T-helper 1 cell treated with Interleukin-12 subunit alpha and Interleukin-12 subunit beta and Interleukin-4 antibody, amounts not matched to agents 30 ng/mL and 1 ng/mL, for 36 hours (primary cell): ENCODE data around the gene INTS1. TPM values are rescaled to one million over a fixed set of nuclear protein-coding genes. Genes with fewer than 3 reads are reported as not detected.
"Not testable (repeated sequence)": the region's sequence is repeated elsewhere in the genome, so short reads cannot be mapped to it uniquely, and the experiment has no call there.

Experiments used
- intact Hi-C: fragments of 100-400 bp; cut with micrococcal nuclease; formaldehyde crosslinking; loops from one replicate; pipeline ENCODE4 v1.15.1; 2024
- total RNA-seq: library from RNA; stranded (reverse); gene quantifications from 2 replicates; pipeline ENCODE4 v1.2.3, GENCODE V29; 2022

The INTS1 gene
- total RNA-seq, 1 donor from 2014 or later: 90.5 TPM

DNA sequence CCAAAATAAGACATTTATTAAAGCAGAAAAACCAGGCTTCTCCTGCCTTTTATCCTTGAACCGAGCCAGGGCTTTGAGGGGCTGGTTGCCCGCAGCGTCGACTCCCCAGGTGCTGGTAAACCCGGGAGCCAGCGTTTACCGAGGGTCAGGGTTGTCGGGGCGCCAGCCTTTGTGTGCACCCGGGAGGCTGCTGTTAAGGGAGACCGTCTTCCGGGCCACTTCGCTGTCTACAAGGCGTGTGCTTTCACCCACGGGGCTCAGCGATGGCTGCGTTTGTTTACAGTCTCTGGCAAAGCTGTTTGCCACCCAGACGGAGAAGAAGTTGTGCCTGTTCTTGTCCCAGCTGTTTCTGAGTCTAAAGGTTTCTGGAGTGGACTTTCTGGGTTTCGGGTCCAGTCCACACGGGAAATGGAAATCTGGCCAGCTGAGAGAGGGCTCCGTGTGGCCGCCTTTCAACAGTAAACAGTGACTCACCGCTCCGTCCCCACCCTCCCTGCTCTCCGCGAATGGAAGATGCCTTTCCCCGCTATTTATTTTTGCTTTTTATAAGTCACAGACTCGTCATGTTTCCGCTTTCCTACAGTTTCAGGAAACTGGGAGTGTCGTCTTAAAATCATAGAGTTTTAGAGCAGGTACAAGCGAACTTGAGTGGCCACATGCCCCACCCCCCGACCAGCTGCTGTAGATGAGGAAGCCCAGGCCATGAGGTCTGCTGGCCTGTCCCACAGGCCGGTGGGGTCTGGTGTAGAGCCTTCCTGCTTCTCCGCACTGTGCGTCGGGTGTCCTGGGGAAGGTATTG is 28.5 kb upstream of the INTS1 start:
- intact Hi-C loops: loop anchor here (1.0 to 10.0 kb wide), 4 partner anchors 28 to 392 kb away; partner anchors contain the start of genes INTS1 and PSMG3

DNA sequence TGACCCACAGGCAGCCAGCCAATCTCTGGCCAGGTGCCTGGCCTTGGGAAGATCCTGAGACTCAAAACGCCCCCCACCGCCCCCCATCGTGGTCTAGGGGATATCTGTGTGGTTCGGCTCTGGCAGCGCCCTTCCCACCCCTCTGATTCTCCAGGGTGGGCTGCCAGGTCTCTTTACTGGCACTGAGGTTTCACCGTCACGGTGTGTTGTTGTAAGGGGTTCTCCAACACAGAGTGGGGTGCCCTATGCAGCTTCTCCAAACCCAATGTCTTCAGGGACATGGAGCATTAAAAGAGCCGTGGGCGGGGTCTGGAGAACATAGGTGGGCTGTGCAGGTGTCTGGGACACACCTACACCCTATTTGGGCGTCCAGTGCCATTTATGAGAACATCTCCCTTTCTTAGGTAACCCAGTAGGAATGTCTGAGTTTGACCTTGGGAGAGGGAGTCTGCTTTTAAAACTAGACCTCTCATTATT is 27.8 kb upstream of the INTS1 start:
- intact Hi-C loops: loop anchor here (1.0 to 10.0 kb wide), 5 partner anchors 27 to 408 kb away; partner anchors contain the start of genes INTS1 and PSMG3

DNA sequence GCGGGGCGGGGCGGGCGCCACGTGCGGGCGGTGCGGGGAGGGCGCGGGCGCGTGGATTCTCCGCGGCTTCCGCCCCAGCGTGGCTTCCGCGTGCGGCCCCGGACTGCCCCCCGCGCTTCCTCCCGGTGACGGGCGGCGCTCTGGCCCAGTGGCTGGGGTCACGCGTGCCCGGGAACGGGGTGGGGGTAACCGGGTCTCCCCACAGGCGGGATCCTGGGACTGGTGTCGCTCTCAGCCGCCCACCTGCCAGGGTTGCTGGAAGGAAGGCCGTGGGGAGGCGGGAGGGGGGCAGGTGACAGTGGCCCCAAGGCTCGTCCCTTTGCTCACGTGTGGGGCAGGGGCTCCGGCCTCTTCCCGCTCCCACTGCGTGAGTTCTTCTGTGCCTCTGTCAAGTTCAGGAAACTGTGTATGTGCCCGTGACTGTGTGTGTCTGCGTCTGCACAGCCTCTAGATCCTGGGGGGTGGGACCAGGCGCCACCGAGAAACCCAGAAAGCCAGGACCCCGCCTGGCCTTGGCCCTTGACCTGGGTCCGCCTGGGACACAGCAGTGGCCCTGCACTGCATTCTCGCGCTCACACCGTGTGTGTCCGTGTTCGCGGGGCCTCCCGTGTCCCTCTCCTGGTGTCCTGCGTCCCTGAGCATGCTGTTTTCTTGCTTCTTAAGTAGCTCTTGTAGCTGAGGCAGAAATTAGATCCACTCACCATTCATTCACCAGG is 27.2 kb upstream of the INTS1 start:
- intact Hi-C loops: loop anchor here (1.0 to 10.0 kb wide), 2 partner anchors 393 to 409 kb away; no protein-coding TSS in a partner anchor

DNA sequence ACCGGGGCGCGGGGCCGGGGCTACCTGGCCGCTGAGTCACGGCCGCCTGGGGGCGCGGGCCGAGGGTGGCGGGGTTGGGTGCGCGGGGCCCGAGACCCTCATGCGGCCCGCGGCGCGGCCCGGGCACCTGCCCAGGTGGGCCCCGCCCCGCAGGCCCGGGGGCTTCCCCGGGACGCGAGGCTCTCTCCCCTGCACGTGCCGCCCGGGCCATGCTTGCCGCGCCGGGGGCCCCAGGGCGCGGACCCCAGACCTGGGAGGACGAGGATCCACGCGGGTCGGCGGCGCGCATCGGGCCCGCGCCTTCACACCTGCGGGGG is 26.7 kb upstream of the INTS1 start:
- intact Hi-C loops: loop anchor here (1.0 to 10.0 kb wide), 4 partner anchors 72 to 1100 kb away; partner anchors contain the start of genes MICALL2 and TTYH3

DNA sequence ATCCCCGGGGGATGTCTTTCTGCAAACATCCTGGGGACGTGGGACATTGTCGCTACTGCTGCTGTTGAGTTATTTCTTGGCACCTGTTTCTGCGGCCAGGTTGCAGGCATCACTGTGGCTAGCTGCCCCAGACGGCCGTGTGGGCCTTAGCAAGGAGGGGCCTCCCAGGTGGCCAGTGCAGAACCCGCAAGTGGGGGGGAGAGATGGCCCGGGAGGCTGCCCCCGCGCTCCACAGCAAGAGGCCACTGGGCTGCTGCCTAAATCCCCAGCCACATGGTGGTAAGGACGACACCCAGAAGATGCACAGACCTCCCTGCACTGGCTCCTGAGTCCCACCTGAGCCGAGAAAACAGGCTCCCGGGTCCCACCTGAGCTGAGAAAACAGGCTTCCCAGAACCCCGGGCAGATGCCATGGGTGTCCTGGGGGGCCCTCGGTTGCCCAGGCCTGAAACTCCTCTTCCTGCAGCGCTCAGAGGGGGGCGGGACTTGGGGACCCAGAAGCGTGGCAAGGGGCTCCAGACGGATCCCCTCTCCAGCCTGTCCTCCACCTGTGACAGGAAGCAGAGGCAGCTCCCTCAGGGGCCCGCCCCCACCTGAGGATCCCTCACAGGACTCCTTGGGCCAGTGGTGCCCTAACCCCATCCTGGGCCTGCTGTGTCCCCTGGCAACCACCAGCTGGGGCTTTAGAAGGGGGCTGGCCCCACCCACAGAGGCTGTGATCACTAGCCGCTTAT is 25.4 kb upstream of the INTS1 start:
- intact Hi-C loops: loop anchor here (1.0 to 10.0 kb wide), 3 partner anchors 70 to 1102 kb away; partner anchors contain the start of genes MICALL2 and TTYH3

DNA sequence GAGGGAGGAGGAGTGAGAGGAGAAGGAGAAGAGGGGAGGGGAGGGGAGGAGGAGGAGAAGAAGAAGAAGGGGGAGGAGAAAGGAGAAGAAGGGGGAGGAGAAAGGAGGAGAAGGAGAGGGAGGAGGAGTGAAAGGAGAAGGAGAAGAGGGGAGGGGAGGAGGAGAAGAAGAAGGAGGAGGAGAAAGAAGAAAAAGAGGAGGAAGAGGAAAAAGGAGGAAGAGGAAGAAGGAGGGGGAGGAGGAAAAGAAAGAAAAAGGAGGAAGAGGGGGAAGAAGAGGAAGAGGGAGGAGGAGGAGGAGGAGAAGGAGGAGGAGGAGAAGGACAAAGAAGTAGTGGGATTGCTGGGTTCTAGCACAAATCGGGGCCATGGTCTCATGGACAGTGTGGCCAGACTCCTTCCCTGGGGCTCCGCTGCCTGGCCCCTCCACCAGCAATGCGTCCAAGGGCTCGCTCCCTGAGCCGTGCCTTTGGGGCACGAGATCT is 22.1 kb upstream of the INTS1 start:
- intact Hi-C loops: no loop called here

DNA sequence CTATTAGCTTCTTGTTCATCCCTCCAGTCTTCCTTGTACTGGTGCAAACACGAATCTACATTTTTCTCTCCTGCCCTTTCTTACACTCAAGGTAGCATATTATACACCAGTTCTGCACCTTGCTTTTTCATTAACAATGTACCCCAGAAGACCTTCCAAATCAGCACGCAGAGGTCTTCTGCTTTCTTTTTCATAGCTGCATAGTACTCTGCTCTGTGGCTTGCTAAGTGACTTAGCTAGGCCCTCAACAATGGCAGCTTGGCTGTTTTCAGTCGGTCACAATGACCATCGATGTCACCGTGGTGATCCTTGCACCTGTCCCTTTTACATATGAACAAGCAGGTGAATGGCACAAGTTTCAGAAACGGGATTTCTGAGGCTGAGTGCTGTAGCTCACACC is 21.2 kb upstream of the INTS1 start:
- intact Hi-C loops: no loop called here

DNA sequence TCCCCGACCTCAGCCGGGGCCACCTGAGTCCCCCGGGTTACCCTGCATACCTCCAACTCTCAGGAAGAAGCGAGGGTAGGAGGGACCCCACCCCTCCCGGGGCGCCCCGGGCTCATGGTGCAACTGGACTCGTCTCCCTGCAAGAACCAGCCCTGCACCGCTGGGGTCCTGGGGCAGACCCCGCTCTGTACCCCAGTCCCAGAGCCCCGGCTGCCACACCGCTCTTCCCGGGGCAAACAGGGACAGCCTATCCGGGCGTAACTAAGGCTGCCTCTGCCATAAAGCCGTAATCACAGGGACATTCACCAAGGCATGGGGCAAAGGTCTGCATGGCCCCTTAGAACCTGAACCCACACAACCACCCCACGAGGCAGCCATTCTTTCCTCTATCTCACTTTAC is 19.7 kb upstream of the INTS1 start:
- intact Hi-C loops: no loop called here

DNA sequence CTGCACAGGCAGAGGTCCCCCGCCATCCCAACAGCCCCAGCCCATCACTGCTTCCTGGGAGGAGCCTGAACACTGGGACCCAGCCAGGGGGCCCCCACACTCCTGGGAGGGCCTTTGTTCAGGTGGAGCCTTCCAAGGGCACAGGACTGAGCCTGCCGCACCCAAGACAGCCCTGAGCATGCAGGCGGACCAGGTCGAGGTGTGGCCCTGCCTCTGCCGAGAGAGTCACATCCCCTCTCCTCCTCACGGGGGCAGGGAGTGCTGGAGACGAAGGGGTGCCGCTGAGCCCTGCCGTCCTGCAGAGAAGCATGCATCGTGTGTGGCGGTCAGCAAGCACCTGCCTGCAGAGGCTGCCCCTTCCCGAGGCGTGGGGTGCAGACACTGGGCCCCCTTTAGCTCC is 19.0 kb upstream of the INTS1 start:
- intact Hi-C loops: no loop called here

DNA sequence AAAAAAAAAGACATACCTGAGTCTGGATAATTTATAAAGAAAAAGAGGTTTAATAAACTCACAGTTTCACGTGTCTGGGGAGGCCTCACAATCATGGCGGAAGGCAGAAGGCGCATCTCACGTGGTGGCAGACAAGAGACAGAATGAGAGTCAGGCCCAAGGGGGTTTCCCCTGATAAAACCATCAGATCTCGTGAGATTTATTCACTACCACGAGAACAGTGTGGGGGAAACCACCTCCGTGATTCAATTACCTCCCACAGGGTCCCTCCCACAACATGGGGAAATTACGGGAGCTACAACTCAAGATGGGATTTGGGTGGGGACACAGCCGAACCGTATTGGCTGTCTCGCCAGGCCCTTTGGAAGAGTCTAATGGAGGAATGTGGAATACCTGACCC is 17.3 kb upstream of the INTS1 start:
- intact Hi-C loops: no loop called here

DNA sequence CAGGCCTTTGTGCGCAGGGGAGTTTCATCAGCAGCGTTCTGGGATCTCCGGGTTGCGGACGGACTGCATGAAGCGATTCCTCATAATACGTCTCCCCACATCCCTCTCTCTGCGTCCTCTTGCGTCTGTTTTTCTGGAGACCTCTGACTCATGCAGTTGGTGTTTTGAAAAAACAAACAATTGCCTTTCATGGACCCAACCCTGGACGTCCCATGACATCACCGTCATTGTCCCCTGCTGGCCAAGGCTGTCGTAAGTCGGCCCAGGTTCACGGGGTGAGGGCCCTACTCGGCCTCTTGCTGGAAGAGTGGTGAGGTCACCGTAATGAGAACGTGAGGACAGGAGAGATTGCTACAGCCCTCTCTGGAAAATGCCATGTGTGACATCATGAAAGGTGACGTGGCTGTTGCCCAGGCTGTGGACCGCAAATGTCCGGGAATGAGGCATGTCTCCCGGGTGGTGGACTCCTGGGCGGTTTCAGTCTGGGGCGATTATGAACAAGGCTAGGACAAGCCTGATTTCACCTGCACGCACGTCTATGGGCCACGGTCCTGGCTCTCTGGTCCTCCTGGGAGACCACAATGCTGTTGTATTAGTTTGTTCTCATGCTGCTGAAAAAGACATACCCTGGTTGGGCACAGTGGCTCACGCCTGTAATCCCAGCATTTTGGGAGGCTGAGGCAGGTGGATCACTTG is 16.5 kb upstream of the INTS1 start:
- intact Hi-C loops: no loop called here

DNA sequence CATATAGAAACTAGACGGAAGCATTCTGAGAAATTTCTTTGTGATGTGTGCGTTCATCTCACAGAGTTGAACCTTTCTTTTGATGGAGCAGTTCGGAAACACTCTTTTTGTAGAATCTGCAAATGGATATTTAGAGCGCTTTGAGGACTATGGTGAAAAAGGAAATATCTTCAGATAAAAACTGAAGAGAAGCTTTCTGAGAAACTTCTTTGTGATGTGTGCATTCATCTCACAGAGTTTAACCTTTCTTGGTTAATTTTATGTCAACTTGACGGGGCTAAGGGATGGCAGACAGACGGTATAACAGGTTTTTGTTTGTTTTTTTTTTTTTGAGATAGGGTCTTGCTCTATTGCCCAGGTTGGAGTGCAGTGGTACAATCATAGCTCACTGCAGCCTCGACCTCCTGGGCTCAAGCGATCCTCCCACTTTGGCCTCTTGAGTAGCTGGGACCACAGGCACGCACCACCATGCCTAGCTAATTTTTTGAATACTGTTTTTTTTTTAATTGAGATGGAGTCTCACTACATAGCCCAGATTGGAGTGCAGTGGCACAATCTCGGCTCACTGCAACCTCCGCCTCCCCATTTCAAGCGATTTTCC is 15.2 kb upstream of the INTS1 start:
- intact Hi-C loops: not testable (repeated sequence)

DNA sequence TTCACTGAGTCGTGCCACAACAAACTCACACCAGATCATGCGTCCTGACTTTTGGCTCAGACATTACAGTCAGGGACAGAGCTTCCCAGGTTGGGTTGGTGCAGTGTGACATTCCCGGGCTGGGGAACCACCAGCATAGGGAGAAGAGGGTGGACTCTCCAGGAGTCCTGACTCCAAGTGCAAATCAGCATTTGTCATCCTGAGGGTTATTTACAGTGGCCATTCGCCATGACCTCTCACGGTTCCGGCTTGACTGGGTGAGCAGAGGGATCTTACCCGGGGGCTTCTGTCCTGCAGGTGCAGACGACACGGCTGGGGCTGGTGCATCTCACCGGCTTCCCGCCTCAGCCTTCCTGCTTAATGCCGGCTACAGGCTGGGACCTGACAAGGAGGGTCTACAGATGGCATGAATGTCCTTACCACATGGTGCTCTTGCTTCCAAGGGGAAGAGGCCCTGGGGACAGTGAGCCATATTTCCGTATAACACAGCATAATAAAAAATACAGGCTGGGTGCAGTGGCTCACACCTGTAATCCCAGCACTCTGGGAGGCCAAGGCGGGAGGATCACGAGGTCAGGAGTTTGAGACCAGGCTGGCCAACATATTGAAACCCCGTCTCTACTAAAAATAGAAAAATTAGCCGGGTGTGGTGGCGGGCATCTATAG is 12.5 kb upstream of the INTS1 start:
- intact Hi-C loops: no loop called here

DNA sequence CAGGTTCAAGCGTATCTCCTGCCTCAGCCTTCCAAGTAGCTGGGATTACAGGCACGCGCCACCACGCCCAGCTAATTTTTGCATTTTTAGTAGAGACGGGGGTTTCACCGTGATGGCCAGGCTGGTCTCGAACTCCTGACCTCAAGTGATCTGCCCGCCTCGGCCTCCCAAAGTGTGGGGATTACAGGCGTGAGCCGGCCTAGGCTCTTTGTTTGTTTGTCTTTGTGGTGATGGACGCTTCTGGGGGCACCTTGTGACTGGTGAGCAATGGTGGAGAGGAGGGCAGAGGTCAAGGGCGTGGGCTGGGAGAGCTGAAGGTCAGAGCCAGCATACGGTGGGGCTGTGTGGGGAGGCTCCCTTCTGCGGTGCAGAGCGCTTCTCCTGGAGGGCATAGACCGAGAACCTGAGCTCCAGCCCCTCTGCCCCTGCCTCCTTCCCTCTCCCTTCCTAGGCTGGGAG is 11.3 kb upstream of the INTS1 start:
- intact Hi-C loops: not testable (repeated sequence)

DNA sequence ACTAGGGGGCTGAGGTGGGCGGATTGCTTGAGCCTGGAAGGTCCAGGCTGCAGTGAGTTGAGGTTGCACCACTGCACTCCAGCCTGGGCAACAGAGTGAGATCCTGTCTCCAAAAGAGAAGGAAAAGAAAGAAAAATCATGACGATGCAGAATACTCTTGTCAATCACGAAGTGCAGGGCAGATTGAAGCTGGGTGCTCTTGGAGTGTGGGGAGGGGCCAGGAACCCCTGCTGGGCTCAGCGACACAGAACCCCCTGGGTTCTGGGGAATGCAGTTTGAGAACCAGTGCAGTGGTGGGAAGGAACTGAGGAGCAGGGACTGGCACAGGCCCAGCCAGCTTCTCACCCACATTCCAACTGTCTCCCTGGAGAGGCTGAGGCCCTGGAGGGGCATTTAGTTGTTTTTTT is 10.8 kb upstream of the INTS1 start:
- intact Hi-C loops: no loop called here

DNA sequence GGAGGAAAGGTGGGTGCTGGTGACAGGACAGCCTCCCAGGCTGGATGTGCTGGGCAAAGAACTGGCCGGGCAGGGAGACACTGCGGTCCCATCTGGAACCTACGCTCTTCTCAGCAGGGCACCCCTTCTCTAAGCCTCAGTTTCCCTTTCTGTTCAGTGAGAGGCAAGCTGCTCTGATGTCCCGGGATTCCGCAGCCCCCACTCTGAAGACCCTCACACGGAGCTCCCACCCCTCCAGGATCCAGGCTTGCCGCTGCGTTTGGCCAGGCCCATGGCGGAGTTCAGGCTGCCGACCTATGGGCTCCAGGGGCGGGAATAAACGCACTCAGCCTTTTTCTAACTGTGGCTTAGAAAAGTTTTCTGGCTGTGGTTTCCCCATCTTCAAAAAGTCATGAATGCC is 10.2 kb upstream of the INTS1 start:
- intact Hi-C loops: no loop called here

DNA sequence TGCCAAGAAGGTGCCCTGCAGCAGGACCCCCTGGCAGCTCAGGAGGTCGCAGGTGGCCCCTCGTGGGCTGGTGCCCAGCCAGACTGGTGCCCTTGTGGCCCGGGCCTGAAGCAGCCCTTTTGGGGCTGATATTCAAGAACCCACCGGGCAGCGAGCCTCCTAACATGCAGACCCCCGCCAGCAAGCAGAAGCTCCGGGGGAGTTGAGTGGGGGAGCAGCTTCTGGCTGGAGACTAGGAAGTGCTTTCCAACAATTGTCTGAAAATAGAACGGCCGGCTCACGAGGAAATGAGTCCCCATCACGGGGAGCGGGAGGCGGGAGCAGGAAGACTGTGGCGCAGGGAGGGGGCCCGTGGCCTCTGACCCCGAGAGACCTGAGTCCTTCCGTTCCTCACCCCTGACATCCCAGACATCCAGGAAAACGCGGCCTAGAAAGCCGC is 9.5 kb upstream of the INTS1 start:
- intact Hi-C loops: no loop called here

DNA sequence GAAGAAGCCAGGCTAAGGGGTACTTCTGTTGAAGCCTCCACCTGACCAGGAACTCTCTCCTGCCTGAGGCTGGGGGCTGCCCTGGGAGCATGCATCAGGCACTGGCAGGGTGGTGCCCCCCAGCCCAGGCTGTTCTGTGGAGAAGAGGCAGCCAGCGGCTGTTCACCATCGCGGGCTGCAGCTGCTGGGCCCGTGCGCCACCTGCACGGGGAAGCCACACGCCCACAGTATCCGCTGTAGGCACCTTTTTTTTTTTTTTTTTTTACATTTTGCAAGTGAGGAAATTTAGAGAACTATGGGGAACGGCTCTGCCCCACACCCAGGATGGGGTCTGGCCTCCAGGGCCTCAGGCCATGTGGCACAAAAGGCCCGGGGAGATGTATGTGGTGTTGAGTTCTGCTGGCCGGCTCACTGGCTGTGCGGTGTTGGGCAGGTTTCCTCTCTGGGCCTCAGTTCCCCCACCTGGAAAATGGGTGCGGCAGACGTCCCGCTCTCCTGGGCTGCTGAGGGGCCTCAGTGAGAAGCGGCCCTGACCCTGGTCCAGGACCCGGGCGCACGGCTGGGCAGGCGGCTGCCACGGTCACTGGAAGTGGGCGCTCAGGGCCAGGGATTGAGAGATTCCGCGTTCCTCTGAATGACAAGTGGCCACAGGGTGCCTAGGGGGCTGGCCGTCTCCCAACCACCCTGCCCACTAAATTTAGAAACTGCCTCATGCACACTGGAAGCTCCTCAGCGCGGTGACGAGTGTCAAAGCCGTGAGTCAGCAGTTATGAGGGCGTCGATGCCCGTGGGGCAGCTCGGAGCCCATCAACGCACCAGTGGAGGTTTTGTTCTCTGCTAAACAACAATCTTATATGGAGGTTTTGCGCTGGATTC is 8.8 kb upstream of the INTS1 start:
- intact Hi-C loops: no loop called here
